SU-DHL-6 (cell line): ENCODE results near the gene ANKS1B.

ENCODE experiments used
- CTCF ChIP-seq: fragments of 200-600 bp; sonication (generic); IDR thresholded peaks from one replicate; pipeline ENCODE4 v1.5.1; 2017; ENCODE audit warnings: antibody characterized with exemption, mild to moderate bottlenecking, low read length, moderate library complexity; ENCODE audit not compliant: insufficient read depth, poor library complexity, severe bottlenecking
- EZH2phosphoT487 ChIP-seq: fragments of 200-600 bp; sonication (generic), shearing (Covaris generic); conservative IDR thresholded peaks from 2 replicates; pipeline ENCODE4 v1.6.1; 2018; ENCODE audit warnings: mild to moderate bottlenecking, antibody characterized with exemption, low read length, moderate library complexity, mixed read lengths

GRCh38 chr12:99284161-99284560 lies 700.6 kb downstream of the ANKS1B start:
- TF ChIP-seq CTCF (no peak), EZH2phosphoT487 (no peak)
